ENCODE measurements around the gene LIMK1.
"Not testable (repeated sequence)": the region's sequence is repeated elsewhere in the genome, so short reads cannot be mapped to it uniquely, and the experiment has no call there.

Gene LIMK1

DNA sequence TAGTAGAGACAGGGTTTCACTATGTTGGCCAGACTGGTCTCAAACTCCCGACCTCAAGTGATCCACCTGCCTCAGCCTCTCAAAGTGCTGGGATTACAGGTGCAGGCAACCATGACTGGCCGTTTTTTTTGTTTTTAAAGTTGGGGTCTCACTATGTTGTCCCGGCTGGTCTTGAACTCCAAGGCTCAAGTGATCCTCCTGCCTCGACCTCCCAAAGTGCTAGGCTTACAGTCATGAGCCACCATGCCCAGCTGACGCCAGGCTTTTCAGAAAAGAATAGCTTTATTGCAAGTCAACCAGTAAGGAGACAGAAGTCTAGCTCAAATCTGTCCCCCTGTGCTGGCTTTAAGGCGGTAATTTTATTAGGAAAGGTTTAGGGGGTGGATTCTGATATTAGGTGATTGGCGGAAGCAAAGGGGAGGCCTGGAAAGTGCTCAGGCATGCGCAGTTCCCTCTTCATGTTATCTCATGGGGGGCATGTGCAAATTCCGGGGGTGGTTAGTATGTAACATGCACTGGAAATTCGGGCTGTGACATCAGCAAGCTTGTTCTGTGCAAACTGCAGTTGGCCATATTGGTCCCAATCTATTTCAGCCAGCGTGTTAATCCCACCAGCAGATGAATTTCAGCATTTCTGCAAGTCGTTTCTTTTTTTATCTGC lies 42.7 kb downstream of the LIMK1 start:
- no peak for DNase-seq

DNA sequence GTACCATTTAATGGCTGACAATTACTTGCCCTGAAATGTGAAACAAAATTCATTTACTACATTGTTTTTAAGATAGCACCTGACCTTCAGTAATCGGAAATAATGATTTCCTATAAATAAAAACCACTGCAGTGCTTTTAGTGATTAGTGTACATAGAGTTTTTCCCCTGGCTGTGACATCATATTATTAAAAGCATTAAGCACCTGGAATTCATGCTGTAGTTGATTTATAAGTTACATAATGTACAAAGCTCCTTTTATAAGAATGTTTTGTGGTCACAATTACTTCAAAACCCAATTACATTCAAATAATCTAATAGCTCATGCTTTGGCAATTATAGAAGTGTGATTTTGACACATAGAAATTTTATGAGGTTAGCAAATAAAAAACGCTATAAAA lies 46.3 kb downstream of the LIMK1 start:
- no peak for DNase-seq

- DNase-seq: no peak
Measured at GRCh38 chr7:74130518-74130917, 46.9 kb downstream of the LIMK1 start.

DNA sequence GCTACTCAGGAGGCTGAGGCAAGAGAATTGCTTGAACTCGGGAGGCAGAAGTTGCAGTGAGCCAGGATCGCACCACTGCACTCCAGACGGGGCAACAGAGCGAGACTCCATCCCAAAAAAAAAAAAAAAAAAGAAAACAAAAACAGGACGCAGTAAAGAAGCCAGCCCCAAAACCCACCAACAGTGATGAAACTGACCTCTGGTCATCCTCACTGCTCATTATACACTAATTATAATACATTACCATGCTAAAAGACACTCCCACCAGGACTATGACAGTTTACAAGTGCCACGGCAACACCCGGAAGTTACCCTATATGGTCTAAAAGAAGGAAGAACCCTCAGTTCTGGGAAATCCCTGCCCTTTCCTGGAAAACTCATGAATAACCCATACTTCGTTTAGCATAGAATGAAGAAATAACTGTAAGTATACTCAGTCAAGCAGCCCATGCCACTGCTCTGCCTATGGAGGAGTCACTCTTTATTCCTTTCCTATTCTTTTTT lies 50.6 kb downstream of the LIMK1 start:
- DNase-seq: no peak

- no peak for DNase-seq
Measured at GRCh38 chr7:74138334-74138867, 54.8 kb downstream of the LIMK1 start.

GRCh38 chr7:74138945-74139843 lies 55.6 kb downstream of the LIMK1 start:
- no peak for DNase-seq

GRCh38 chr7:74141705-74142104 lies 58.1 kb downstream of the LIMK1 start:
- no peak for DNase-seq

- DNase-seq: no peak
Measured at GRCh38 chr7:74143383-74143782, 59.8 kb downstream of the LIMK1 start.

DNA sequence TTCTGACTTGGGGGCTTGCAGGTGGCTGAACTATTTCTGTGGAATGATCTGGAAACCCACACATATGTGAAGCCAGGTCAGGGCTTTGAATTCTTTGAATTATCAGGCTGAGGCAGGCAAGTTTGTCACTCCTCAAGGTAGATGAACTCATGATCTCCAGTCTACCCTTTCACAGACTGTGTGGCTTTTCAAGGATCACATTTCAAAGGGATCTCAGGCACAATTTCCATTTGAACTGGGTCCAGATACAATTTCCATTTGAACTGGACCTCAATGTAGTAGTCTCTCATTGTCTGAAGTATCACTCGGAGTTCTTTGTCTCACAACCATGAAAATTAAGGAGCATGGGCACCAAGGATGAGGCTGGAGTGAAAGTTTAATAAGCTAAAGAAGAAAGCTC lies 64.9 kb downstream of the LIMK1 start:
- DNase-seq: no peak

DNA sequence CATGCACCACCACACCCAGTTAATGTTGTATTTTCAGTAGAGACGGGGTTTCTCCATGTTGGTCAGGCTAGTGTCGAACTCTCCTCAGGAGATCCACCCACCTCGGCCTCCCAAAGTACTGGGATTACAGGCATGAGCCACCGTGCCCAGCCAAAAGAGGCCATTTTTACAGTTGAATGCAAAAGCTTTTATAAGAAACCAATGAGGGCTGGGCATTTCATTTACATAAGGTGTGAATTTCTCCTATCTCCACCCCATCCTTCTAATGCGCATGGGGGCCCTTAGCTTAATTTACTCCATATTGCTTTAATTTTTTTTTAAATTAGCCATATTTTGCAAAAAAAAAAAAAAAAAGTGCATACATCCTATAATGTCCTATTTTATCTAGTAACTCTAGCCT lies 65.5 kb downstream of the LIMK1 start:
- DNase-seq: no peak

GRCh38 chr7:74149603-74150002 lies 66.0 kb downstream of the LIMK1 start:
- no peak for DNase-seq

DNA sequence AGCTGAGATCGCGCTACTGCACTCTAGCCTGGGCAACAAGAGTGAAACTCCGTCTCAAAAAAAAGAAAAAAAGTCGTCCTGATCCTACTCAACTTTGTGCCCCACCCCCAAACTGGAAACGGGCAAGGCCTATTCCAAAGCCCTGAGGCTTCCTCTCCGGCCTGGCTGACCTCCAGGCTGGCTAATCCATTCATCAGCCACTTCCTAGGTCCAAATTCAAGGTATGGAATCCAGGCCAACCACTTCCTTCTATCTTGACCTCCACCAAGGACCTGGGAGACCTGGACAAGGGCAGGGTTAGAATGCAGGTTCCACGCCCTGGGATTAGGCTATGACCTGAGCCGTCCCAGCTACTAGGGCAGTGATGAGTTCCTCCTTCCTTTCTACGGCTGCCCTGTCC lies 70.1 kb downstream of the LIMK1 start:
- no peak for DNase-seq

GRCh38 chr7:74155810-74156395 lies 72.3 kb downstream of the LIMK1 start:
- DNase-seq: no peak

GRCh38 chr7:74157605-74158004 lies 74.0 kb downstream of the LIMK1 start:
- DNase-seq: no peak

- DNase-seq: no peak
Measured at GRCh38 chr7:74164985-74165456, 81.4 kb downstream of the LIMK1 start.

DNA sequence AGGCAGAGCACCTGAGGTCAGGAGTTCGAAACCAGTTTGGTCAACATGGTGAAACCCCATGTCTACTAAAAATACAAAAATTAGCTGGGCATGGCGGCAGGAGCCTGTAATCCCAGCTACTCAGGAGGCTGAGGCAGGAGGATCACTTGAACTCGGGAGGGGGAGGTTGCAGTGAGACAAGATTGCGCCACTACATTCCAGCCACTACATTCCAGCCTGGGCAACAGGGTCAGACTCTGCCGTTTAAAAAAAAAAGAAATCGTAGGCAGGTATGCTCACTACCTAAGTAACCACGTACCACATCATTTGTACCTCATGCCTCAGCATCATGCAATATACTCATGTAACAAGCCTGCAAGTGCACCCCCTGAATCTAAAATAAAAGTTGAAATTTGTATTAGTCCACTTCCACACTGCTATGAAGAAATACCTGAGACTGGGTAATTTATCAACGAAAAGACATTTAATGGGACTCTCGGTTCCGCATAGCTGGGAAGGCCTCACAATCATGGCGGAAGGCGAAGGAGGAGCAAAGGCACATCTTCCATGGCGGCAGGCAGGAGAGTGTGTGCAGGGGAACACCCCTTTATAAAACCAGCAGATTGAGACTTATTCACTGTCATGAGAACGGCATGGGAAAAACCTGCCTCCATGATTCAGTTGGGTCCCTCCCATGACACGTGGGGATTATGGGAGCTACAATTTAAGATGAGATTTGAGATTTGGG lies 82.4 kb downstream of the LIMK1 start:
- no peak for DNase-seq

DNA sequence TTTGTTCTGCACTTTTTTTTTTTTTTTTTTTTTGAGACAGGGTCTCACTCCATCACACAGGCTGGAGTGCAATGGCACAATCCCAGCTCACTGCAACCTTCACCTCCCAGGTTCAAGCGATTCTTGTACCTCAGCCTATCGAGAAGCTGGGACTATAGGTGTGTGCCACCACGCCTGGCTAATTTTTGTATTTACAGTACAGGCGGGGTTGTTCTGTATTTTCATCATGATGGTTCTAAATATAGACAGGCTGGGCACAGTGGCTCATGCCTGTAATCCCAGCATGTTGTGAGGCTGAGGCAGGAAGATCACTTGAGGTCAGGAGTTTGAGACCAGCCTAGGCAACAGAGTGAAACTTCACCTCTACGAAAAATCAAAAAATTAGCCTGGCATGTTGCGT lies 83.7 kb downstream of the LIMK1 start:
- not testable (repeated sequence) for DNase-seq

All from NCI-H1105 (cell line).